ENCODE measurements around the gene FAM135A. TPM values are rescaled to one million over a fixed set of nuclear protein-coding genes. Genes with fewer than 3 reads are reported as not detected.

FAM135A gene
- total and polyA plus RNA-seq, 2 of the 8 experiments (the other 6 are each of a cell fraction or from before 2014, with no cell fraction given), result 17.4 to 35.7 TPM

- TF ChIP-seq, protein P1, sequence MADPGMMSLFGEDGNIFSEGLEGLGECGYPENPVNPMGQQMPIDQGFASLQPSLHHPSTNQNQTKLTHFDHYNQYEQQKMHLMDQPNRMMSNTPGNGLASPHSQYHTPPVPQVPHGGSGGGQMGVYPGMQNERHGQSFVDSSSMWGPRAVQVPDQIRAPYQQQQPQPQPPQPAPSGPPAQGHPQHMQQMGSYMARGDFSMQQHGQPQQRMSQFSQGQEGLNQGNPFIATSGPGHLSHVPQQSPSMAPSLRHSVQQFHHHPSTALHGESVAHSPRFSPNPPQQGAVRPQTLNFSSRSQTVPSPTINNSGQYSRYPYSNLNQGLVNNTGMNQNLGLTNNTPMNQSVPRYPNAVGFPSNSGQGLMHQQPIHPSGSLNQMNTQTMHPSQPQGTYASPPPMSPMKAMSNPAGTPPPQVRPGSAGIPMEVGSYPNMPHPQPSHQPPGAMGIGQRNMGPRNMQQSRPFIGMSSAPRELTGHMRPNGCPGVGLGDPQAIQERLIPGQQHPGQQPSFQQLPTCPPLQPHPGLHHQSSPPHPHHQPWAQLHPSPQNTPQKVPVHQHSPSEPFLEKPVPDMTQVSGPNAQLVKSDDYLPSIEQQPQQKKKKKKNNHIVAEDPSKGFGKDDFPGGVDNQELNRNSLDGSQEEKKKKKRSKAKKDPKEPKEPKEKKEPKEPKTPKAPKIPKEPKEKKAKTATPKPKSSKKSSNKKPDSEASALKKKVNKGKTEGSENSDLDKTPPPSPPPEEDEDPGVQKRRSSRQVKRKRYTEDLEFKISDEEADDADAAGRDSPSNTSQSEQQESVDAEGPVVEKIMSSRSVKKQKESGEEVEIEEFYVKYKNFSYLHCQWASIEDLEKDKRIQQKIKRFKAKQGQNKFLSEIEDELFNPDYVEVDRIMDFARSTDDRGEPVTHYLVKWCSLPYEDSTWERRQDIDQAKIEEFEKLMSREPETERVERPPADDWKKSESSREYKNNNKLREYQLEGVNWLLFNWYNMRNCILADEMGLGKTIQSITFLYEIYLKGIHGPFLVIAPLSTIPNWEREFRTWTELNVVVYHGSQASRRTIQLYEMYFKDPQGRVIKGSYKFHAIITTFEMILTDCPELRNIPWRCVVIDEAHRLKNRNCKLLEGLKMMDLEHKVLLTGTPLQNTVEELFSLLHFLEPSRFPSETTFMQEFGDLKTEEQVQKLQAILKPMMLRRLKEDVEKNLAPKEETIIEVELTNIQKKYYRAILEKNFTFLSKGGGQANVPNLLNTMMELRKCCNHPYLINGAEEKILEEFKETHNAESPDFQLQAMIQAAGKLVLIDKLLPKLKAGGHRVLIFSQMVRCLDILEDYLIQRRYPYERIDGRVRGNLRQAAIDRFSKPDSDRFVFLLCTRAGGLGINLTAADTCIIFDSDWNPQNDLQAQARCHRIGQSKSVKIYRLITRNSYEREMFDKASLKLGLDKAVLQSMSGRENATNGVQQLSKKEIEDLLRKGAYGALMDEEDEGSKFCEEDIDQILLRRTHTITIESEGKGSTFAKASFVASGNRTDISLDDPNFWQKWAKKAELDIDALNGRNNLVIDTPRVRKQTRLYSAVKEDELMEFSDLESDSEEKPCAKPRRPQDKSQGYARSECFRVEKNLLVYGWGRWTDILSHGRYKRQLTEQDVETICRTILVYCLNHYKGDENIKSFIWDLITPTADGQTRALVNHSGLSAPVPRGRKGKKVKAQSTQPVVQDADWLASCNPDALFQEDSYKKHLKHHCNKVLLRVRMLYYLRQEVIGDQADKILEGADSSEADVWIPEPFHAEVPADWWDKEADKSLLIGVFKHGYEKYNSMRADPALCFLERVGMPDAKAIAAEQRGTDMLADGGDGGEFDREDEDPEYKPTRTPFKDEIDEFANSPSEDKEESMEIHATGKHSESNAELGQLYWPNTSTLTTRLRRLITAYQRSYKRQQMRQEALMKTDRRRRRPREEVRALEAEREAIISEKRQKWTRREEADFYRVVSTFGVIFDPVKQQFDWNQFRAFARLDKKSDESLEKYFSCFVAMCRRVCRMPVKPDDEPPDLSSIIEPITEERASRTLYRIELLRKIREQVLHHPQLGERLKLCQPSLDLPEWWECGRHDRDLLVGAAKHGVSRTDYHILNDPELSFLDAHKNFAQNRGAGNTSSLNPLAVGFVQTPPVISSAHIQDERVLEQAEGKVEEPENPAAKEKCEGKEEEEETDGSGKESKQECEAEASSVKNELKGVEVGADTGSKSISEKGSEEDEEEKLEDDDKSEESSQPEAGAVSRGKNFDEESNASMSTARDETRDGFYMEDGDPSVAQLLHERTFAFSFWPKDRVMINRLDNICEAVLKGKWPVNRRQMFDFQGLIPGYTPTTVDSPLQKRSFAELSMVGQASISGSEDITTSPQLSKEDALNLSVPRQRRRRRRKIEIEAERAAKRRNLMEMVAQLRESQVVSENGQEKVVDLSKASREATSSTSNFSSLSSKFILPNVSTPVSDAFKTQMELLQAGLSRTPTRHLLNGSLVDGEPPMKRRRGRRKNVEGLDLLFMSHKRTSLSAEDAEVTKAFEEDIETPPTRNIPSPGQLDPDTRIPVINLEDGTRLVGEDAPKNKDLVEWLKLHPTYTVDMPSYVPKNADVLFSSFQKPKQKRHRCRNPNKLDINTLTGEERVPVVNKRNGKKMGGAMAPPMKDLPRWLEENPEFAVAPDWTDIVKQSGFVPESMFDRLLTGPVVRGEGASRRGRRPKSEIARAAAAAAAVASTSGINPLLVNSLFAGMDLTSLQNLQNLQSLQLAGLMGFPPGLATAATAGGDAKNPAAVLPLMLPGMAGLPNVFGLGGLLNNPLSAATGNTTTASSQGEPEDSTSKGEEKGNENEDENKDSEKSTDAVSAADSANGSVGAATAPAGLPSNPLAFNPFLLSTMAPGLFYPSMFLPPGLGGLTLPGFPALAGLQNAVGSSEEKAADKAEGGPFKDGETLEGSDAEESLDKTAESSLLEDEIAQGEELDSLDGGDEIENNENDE (IDR thresholded peaks at IDR 0.05; ENCODE audit: insufficient replicate concordance, low read length), result no peak
- TF ChIP-seq CBX5 (IDR thresholded peaks at IDR 0.05; ENCODE audit: low read depth, low read length) (no peak), RAD21 (IDR thresholded peaks at IDR 0.05 in 1 of 2, conservative IDR thresholded peaks at IDR 0.05 in 1 of 2; ENCODE audit: low read depth in 2 of 2, low read length in 2 of 2) (no peak), SP2 (IDR thresholded peaks at IDR 0.05; ENCODE audit: low read length) (no peak), FOSL1 (IDR thresholded peaks at IDR 0.05; ENCODE audit: insufficient read depth, low read depth, low read length) (no peak), TBP (IDR thresholded peaks at IDR 0.05; ENCODE audit: low read depth, low read length) (no peak), ZNF274 (IDR thresholded peaks at IDR 0.05; ENCODE audit: borderline replicate concordance, extremely low read depth, low read length) (no peak), MAFK (IDR thresholded peaks at IDR 0.05; ENCODE audit: low read depth, low read length) (no peak), CTBP2 (IDR thresholded peaks at IDR 0.05; ENCODE audit: borderline replicate concordance, insufficient read depth, insufficient read length, low read length) (no peak), ASH2L (IDR thresholded peaks at IDR 0.05; ENCODE audit: low read length) (no peak)
These were observed 2.4 kb downstream of the FAM135A start (continued) for GRCh38 chr6:70415660-70416059.

All from H1 (cell line).